Measurements from ENCODE around the gene TBC1D2.

The TBC1D2 gene

GRCh38 chr9:98236901-98237487 is 18.5 kb downstream of the TBC1D2 start:
- DNase-seq (ENCODE audit: low read depth), result no peak

- no peak for DNase-seq (ENCODE audit: low read depth)
Measured at GRCh38 chr9:98235126-98235525, 20.3 kb downstream of the TBC1D2 start.

GRCh38 chr9:98234245-98234825 is 21.1 kb downstream of the TBC1D2 start:
- DNase-seq (ENCODE audit: low read depth), result no peak

- no peak for DNase-seq (ENCODE audit: low read depth)
Measured at GRCh38 chr9:98232926-98233325, 22.5 kb downstream of the TBC1D2 start.

- DNase-seq (ENCODE audit: low read depth), result no peak
Measured at GRCh38 chr9:98231770-98232478, 23.5 kb downstream of the TBC1D2 start.

GRCh38 chr9:98230789-98231188 is 24.7 kb downstream of the TBC1D2 start:
- no peak for DNase-seq (ENCODE audit: low read depth)

DNA sequence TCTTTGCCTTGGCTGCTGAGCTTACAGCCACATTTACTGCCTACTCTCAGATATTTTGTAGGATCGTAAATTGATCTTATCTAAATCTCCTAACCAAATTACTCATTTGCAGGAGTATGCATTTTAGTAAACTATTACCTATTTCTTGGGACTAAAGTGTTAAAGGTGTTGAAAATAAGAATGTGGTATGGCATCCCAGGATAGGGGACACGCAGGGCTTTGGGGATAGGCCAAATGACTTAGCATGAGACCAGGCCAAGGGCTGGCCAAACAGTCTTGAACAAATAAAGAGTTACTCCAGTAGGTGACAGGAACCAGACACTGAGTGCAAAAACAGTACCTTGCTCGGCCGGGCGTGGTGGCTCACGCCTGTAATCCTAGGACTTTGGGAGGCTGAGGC is 25.1 kb downstream of the TBC1D2 start:
- DNase-seq (ENCODE audit: low read depth), result no peak

GRCh38 chr9:98229620-98230019 is 25.8 kb downstream of the TBC1D2 start:
- no peak for DNase-seq (ENCODE audit: low read depth)

DNA sequence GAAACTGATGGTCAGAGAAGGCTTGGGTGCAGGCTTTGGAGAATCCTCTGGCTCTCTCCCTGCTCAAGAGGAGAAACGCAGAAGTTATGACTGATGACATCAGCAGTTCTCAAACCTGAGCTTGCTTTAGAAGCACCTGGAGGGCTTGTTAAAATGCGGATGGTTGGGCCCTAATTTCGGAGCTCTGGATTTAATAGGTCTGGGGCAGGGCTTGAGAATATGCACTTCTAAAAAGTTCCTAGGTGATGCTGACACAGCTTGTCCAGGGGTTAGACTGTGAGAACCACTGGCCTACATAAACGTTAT is 26.4 kb downstream of the TBC1D2 start:
- no peak for DNase-seq (ENCODE audit: low read depth)

- no peak for DNase-seq (ENCODE audit: low read depth)
Measured at GRCh38 chr9:98228392-98229089, 26.9 kb downstream of the TBC1D2 start.

DNA sequence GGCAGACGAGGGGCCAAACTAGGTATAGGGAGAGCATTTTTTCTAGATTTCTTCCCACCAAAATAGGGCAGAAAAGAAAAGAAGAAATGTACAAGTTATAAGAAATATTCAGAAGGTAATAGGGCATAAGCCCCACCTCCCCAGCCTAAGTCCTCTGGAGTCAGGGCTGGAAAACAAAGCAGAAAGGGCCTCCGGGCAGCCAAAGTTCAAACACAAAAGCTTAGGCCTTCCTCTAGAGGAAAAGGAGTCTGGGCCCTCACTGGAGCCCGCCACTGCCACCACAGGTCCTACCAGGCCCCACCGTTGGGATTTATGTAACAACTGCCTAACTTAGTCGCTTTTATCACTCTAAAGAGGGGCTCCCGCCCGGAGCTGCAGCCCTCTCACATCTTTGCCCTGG is 27.6 kb downstream of the TBC1D2 start:
- no peak for DNase-seq (ENCODE audit: low read depth)

DNA sequence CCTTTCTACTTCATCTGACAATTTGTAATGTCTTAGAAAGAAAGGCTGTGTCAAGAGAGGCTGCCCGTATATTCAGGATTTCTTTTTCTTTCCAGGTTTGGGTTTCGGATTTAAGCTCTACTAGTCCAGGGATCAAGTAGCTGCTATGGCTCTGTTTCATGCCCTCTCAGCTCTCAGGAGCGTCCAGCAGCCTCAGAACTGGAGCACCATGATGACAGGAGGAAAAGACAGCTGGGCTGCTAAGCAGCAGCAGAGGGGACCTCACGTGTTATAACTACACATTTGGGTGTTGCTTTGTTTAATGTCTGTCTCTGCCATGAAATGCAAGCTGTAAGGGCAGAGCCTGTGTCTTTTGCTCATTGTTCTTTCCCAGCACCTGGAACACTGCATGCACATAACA is 28.5 kb downstream of the TBC1D2 start:
- DNase-seq (ENCODE audit: low read depth), result no peak

- no peak for DNase-seq (ENCODE audit: low read depth)
Measured at GRCh38 chr9:98226516-98226915, 28.9 kb downstream of the TBC1D2 start.

GRCh38 chr9:98225015-98225442 is 30.4 kb downstream of the TBC1D2 start:
- DNase-seq (ENCODE audit: low read depth), result no peak

DNA sequence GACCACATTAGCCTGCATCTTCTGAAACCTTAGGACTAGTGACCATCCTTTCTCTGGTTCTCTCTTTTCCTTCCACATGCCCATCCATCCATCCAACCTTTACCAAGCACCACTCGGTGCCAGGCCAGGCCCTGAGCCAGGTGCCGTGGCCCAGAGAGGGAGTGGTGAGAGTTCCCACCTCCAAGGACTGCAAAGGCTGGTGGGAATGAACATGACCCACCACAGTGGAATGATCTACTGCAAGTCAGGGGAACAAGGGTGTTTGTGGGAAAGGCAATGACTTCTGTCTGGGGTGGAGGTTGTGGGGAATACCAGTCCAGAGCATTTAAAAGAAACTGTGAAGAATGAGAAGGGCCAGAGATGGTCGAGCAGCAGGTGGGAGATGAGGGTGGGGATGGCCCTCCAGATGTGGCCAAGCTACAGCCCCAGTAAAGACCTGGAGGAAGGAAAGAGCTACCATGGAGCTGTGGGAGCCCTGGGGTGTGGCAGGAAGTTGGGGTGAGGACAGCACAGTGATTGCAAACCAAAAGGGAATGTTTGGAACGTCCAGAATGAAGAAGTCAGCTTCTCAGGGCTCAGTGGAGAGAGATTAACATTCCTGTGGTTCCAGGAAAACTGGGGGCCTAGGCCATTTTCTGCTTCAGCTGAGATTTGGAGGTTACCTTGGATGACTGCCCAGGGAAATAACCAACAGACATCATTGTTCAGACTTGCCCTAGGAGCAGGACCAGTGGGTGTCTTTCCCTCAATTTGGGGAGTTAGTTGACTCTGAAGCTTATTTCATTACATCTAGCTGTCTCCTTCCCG is 32.4 kb downstream of the TBC1D2 start:
- DNase-seq (ENCODE audit: low read depth), result no peak

GRCh38 chr9:98220911-98221310 is 34.5 kb downstream of the TBC1D2 start:
- no peak for DNase-seq (ENCODE audit: low read depth)

DNA sequence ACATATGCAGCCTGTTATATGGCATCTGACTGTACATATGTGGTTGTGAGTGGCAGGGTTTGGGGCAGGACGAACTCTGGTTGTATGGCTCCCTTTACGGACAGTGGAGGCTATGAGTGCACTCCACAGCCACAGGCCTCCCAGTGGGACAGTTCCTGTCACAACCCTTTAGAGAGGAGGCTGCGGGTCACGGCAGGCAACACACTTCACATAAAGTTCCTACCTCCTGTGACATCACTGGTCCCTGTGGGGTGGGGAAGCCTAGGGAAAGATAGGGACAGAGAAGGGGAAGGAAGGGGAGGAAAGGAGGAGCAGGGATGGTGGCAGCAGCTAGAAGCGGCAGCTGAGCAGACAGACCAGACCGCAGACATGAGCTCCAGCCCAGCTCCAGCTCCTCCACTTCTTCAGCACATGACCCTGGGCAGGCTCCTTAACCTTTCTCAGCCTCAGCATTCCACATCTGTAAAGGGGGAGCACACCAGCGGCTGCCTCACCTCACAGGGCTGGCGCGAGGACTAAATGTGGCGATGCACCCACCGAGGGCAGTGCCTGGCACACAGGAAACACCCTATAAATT is 35.6 kb downstream of the TBC1D2 start:
- no peak for DNase-seq (ENCODE audit: low read depth)

DNA sequence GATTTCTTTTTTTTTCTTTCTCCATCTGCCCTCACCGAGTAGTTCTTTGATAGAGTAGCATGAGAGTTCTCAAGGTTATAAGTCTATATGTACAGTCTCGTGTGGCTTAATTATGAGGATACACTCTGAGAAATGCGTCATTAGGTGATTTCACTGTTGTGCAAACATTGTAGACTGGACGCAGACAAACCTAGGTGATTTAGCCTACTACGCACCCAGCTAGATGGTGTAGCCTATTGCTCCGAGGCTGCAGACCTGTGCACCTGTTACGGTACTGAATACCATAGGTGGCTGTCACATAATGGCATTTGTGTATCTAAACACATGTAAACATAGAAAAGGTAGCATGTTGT is 36.1 kb downstream of the TBC1D2 start:
- no peak for DNase-seq (ENCODE audit: low read depth)

GRCh38 chr9:98218562-98219363 is 36.7 kb downstream of the TBC1D2 start:
- no peak for DNase-seq (ENCODE audit: low read depth)

DNA sequence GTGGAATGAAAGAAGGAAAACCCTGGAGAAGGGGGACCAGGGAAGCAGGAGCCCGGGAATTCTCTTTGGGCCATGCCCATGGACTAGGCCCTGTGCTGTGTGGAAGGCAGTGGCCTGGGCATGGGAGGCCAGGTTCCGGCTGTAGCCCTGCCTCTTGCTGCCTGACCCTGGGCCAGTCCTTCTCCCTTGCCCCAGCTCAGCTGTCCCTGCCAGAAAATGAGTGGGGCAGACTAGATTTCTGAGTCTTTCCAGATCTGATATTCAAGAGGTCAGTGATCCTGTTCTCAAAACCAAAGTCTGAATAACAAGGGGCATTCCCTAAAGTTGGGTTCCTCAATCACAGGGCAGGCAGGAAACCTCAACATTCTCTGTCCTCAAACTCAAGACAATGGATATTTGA is 38.2 kb downstream of the TBC1D2 start:
- no peak for DNase-seq (ENCODE audit: low read depth)

DNA sequence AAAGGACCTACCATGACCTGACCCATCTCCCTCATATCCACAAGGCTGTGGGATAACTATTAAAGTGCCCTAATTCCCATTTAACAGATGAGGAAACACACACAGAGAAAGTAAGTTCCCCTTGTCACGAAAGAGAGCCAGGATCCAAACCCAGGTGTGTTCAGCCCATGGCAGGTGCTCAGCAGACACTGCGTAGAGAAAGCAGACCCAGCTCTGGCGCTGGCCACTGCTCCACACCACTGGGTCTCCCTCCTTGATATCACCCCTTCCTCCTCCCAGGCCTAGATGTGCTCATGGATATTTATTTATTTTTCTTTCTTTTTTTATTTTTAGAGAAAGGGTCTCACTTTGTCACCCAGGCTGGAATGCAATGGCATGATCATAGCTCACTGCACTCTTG is 39.1 kb downstream of the TBC1D2 start:
- DNase-seq (ENCODE audit: low read depth), result no peak
